Erythroblast (primary cell): ENCODE results near the gene ADPRHL1.

Source experiments
- DNase-seq, 2 experiments: peaks; one replicate each; lab custom pipeline; 2025; lab: John Stamatoyannopoulos, UW
- GATA1 ChIP-seq: IDR thresholded peaks from 2 replicates; pipeline ENCODE4 v1.6.1; 2011; ENCODE audit warnings: low read depth, mild to moderate bottlenecking, control low read depth, low read length, moderate library complexity
- POLR2A ChIP-seq: IDR thresholded peaks from 2 replicates; pipeline ENCODE4 v1.6.1; 2011; ENCODE audit warnings: mild to moderate bottlenecking, low read length

Gene ADPRHL1

GRCh38 chr13:113408562-113408961 is 44.7 kb downstream of the ADPRHL1 start:
- TF ChIP-seq POLR2A (no peak), GATA1 (no peak)

GRCh38 chr13:113407531-113408393 is 45.5 kb downstream of the ADPRHL1 start:
- TF ChIP-seq GATA1 (no peak), POLR2A (no peak)
- no peak for DNase-seq

More at GRCh38 chr13:113408562-113408961, 44.7 kb downstream of the ADPRHL1 start:
- no peak for DNase-seq

GRCh38 chr13:113407103-113407530 is 46.2 kb downstream of the ADPRHL1 start:
- DNase-seq: no peak
- no peak for TF ChIP-seq GATA1
- TF ChIP-seq POLR2A: no peak

GRCh38 chr13:113406321-113407102 is 46.8 kb downstream of the ADPRHL1 start:
- TF ChIP-seq GATA1 (no peak), POLR2A (no peak)
- DNase-seq: no peak

GRCh38 chr13:113405481-113406300 is 47.6 kb downstream of the ADPRHL1 start:
- DNase-seq: no peak
- no peak for TF ChIP-seq POLR2A

GRCh38 chr13:113404723-113405471 is 48.4 kb downstream of the ADPRHL1 start:
- TF ChIP-seq POLR2A: no peak
- no peak for TF ChIP-seq GATA1
- no peak for DNase-seq

- TF ChIP-seq GATA1 (no peak), POLR2A (no peak)
- DNase-seq: no peak
Measured at GRCh38 chr13:113404366-113404722, 48.9 kb downstream of the ADPRHL1 start.

GRCh38 chr13:113403255-113404104 is 49.8 kb downstream of the ADPRHL1 start:
- no peak for DNase-seq
- no peak for TF ChIP-seq GATA1
- TF ChIP-seq POLR2A: no peak

GRCh38 chr13:113402471-113403254 is 50.6 kb downstream of the ADPRHL1 start:
- no peak for DNase-seq
- TF ChIP-seq GATA1: no peak
- TF ChIP-seq POLR2A: no peak

- no peak for DNase-seq
- TF ChIP-seq GATA1 (no peak), POLR2A (no peak)
Measured at GRCh38 chr13:113401452-113402415, 51.6 kb downstream of the ADPRHL1 start.

GRCh38 chr13:113400621-113401451 is 52.5 kb downstream of the ADPRHL1 start:
- no peak for DNase-seq
- no peak for TF ChIP-seq POLR2A
